OCI-LY7 (cell line): Measurements from ENCODE around the gene CCDC126. TPM values are rescaled to one million over a fixed set of nuclear protein-coding genes. Genes with fewer than 3 reads are reported as not detected.

Experiments used
- BruUV-seq: library from RNA; stranded (reverse); fragments of 400-500 nt; replicated peaks from 2 replicates; lab custom pipeline; 2021; lab: Mats Ljungman, UMichigan
- CTCF ChIA-PET: fragments of 300-600 bp; sonication (Branson Sonifier 250); formaldehyde crosslinking; loops from one replicate; lab custom pipeline; 2022; ENCODE audit warnings: antibody characterized with exemption; ENCODE audit not compliant: unreplicated experiment; lab: Charles Lee
- POLR2A ChIA-PET: fragments of 300-600 bp; sonication (Branson Sonifier 250); formaldehyde crosslinking; loops from one replicate; lab custom pipeline; 2022; ENCODE audit warnings: antibody characterized with exemption; lab: Charles Lee
- DNase-seq: peaks from one replicate; pipeline ENCODE4 v3.0.0-alpha.2; 2015; ENCODE audit warnings: low spot score
- H2AFZ ChIP-seq: fragments of 200-600 bp; sonication (generic), shearing (Covaris generic); 2 replicates; pipeline ENCODE4 v1.6.1; 2014; ENCODE audit warnings: mild to moderate bottlenecking, antibody characterized with exemption, low read length, moderate library complexity
- H3K27ac ChIP-seq: fragments of 200-600 bp; sonication (generic); 2 replicates; pipeline ENCODE4 v1.5.1; 2014; ENCODE audit warnings: mixed run types, low read depth, mild to moderate bottlenecking, moderate library complexity, low read length, inconsistent platforms; ENCODE audit not compliant: poor library complexity, severe bottlenecking
- H3K36me3 ChIP-seq: fragments of 200-600 bp; sonication (generic); 2 replicates; pipeline ENCODE4 v1.6.1; 2014; ENCODE audit warnings: mild to moderate bottlenecking, antibody characterized with exemption, low read length, moderate library complexity, mixed read lengths; ENCODE audit not compliant: insufficient read depth
- H3K4me1 ChIP-seq: fragments of 200-600 bp; sonication (generic); 2 replicates; pipeline ENCODE4 v1.5.1; 2014; ENCODE audit warnings: mild to moderate bottlenecking, low read length; ENCODE audit not compliant: insufficient read depth, poor library complexity, severe bottlenecking
- H3K4me2 ChIP-seq: fragments of 200-600 bp; sonication (generic); 2 replicates; pipeline ENCODE4 v1.6.1; 2014; ENCODE audit warnings: mild to moderate bottlenecking, low read length
- H3K4me3 ChIP-seq: fragments of 200-600 bp; sonication (generic); 2 replicates; pipeline ENCODE4 v1.5.1; 2014; ENCODE audit warnings: mild to moderate bottlenecking, low read depth, low read length; ENCODE audit not compliant: poor library complexity, severe bottlenecking
- H3K79me2 ChIP-seq: fragments of 200-600 bp; sonication (generic); 2 replicates; pipeline ENCODE4 v1.6.1; 2016; ENCODE audit warnings: low read depth, mild to moderate bottlenecking, low read length, moderate library complexity, mixed read lengths; ENCODE audit not compliant: insufficient read depth
- H3K9me2 ChIP-seq: fragments of 200-600 bp; sonication (generic); 2 replicates; pipeline ENCODE4 v1.6.1; 2016; ENCODE audit warnings: mild to moderate bottlenecking, low read length, mixed read lengths; ENCODE audit not compliant: insufficient read depth
- H3K9me3 ChIP-seq: fragments of 200-600 bp; sonication (generic); 2 replicates; pipeline ENCODE4 v1.6.1; 2014; ENCODE audit warnings: mild to moderate bottlenecking, mixed run types, low read length, mixed read lengths
- H4K20me1 ChIP-seq: fragments of 200-600 bp; sonication (generic); 2 replicates; pipeline ENCODE4 v1.6.1; 2014; ENCODE audit warnings: mild to moderate bottlenecking, antibody characterized with exemption, low read length, moderate library complexity, mixed read lengths; ENCODE audit not compliant: insufficient read depth
- CTCF ChIP-seq: fragments of 200-600 bp; sonication (generic); conservative IDR thresholded peaks from 2 replicates; pipeline ENCODE4 v1.5.1; 2014; ENCODE audit warnings: mild to moderate bottlenecking, antibody characterized with exemption, low read length, moderate library complexity, mixed read lengths
- EZH2phosphoT487 ChIP-seq: fragments of 200-600 bp; sonication (generic); IDR thresholded peaks from 2 replicates; pipeline ENCODE4 v1.6.1; 2018; ENCODE audit warnings: low read depth, borderline replicate concordance, mild to moderate bottlenecking, mixed run types, antibody characterized with exemption, low read length, moderate library complexity, mixed read lengths
- intact Hi-C: fragments of 100-400 bp; cut with micrococcal nuclease; formaldehyde crosslinking; loops from one replicate; pipeline ENCODE4 v1.10.0; 2022; ENCODE audit not compliant: unreplicated experiment
- small RNA-seq: library from RNA; depleted of rRNA; stranded (forward); fragments of <200 nt; gene quantifications from one replicate; pipeline ENCODE3, GENCODE V24; 2014
- total RNA-seq, 2 experiments: library from RNA; depleted of rRNA in 1 of 2; stranded (reverse); fragments of >200 nt in 1 of 2; shearing (Covaris generic) in 1 of 2; gene quantifications; 2 replicates each; pipeline ENCODE4 v1.2.3, GENCODE V29; 2014 to 2022

The CCDC126 gene
- total RNA-seq, 2 experiments from 2014 or later = 9.6 to 14.2 TPM

- Histone ChIP-seq H2AFZ (no peak overlapping the region), H3K79me2 (no peaks in the 10 kb centered on the region), H3K27ac (no peak overlapping the region), H3K9me2 (no peaks in the 10 kb centered on the region), H3K4me1 (no peaks in the 10 kb centered on the region), H3K4me2 (no peak overlapping the region), H3K4me3 (no peak overlapping the region), H3K9me3 (no peaks in the 10 kb centered on the region), H4K20me1 (no peaks in the 10 kb centered on the region), H3K36me3 (peaks cover 10% of the 10 kb centered on the region; the same call in 1 of the 2 replicates)
- TF ChIP-seq CTCF (no peak), EZH2phosphoT487 (no peak)
- POLR2A ChIA-PET = no interaction called here
- BruUV-seq = no TSS peak
- CTCF ChIA-PET = no interaction called here
- no peak for DNase-seq
- intact Hi-C loops = no loop called here
Observed at GRCh38 chr7:23693224-23693623, 96.0 kb downstream of the CCDC126 start.

Small RNA genes lying within 50 kb of the gene (small RNA-seq; reads per million reads assigned to genes)
- not detected for gene AC006026.2

Other genes with a start within 250 kb of the CCDC126 start
- gene IGF2BP3, start 126.9 kb upstream of the CCDC126 start, total RNA-seq (2014; rRNA removed; shearing (Covaris generic)) = 41.1 and 48.7 TPM in 2 replicates
- 94.3 and 108 TPM in 2 replicates for gene IGF2BP3, start 126.9 kb upstream of the CCDC126 start, total RNA-seq (2022)
- 41.4 and 44.9 TPM in 2 replicates for gene TRA2A, start 65.4 kb upstream of the CCDC126 start, total RNA-seq (2014; rRNA removed; shearing (Covaris generic))
- 129 TPM in 2 replicates for gene TRA2A, start 65.4 kb upstream of the CCDC126 start, total RNA-seq (2022)
- 3.1 and 7.3 TPM in 2 replicates for gene FAM221A, start 82.8 kb downstream of the CCDC126 start, total RNA-seq (2014; rRNA removed; shearing (Covaris generic))
- 9.2 and 9.8 TPM in 2 replicates for gene FAM221A, start 82.8 kb downstream of the CCDC126 start, total RNA-seq (2022)
- gene STK31, start 112.8 kb downstream of the CCDC126 start, total RNA-seq (2014; rRNA removed; shearing (Covaris generic)) = 0.28 TPM in 1 of 2 replicates, not detected in the other
- gene STK31, start 112.8 kb downstream of the CCDC126 start, total RNA-seq (2022) = 0.40 TPM in 1 of 2 replicates, not detected in the other